COLO829 (cell line): ENCODE measurements around the gene TMEM129.

Experiments
- DNase-seq: peaks from one replicate; pipeline ENCODE4 v3.0.0; 2012; ENCODE audit warnings: low spot score

The TMEM129 gene

DNA sequence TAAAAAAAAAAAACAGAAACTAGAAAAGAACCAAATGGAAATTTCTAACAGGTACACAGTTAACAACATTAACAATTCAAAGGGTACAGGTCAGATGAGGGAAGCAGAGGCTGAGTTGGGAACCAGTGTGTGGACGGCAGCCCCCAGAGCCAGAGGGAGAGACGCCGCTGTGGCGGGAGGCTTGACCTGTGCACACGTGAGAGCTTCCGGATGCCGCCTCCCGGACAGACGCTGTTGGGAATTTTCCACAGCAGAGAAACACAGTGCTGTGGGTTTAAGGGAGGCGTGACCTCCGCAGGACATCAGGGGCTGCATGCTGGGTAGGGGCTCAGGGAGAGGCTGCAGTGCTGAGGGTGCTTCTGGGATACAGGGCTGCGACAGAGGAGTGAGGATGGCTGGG is 22.4 kb upstream of the TMEM129 start:
- DNase-seq = no peak

DNA sequence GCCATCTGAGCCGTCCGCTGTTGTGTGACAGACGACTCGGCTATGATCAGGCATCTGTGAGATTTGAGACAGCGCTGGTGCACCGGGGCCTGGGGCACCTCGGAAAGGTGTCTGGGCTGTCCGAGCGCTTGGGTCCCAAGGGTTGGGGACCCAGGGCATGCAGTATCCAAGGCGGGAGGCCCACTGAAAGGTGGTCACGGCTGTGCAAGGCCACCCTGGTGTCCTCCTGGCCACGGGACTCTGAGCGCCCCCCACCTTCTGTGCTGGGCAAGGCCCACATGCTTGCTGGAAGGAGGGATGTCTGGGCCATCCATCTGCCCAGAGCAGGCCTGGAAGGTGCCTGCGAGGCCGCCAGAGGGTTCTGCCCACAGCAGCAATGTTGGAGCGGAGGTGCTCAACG is 20.1 kb upstream of the TMEM129 start:
- no peak for DNase-seq

DNA sequence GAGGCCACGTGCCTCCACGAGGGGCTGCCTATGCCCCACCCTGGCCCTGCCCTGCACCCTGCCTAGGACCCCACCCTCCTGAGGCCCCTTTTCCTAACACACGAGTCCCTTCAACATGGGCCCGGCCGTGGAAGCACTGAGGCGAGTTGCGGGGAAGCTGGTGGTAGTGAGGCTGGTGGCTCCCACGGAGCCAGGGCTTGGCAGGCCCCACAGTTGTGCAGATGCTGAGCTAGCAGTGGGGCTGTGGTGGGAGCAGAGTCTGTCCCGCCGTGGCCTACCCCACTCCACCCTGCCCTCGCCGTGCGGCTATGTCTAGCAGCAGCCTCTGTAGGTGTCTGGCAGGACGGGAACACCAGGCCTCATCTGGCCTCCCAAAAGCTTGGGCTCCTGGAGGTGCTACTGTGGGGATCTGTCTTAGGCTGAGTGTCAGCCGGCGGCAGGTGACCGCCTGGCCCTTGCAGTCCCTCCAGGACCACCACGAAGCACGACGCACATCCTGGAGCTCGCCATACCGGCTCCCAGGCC is 19.0 kb upstream of the TMEM129 start:
- no peak for DNase-seq

DNA sequence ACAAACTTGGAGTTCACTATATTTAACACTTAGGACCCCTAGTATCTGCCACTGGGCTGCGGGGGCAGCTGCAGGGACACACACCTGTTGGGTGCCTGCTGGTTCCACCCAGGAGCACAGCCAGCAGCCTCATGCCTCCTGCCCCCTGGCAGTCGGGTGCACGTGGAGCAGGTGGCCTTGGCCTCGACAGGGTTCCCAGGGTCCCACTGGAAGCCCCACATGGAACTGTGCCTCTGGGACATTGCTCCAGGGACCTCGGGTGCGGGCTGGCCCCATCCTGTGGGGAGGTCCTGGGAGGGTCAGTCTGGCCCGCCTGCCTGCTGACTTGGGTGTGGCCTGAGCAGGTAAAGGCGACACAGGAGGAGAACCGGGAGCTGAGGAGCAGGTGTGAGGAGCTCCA is 18.2 kb upstream of the TMEM129 start:
- DNase-seq = no peak

DNA sequence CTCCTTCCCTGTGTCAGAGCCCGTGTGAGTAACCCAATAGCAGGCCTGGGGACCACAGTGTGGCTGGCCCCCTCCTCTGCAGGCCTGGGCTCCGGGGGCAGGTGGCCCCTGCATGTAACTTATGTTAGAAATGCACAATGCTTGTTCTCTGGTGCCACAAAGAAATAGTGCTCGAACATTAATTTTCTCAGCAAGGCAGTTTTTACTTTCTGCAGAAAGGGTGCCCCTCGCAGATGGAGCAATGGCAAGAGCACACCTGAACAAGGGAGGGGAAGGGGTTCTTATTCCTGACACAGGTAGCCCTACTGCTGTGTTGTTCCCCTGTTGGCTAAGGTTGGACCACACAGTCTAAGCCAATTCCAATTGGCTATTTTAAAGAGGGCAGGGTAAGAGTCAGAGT is 17.3 kb upstream of the TMEM129 start:
- DNase-seq = no peak

DNA sequence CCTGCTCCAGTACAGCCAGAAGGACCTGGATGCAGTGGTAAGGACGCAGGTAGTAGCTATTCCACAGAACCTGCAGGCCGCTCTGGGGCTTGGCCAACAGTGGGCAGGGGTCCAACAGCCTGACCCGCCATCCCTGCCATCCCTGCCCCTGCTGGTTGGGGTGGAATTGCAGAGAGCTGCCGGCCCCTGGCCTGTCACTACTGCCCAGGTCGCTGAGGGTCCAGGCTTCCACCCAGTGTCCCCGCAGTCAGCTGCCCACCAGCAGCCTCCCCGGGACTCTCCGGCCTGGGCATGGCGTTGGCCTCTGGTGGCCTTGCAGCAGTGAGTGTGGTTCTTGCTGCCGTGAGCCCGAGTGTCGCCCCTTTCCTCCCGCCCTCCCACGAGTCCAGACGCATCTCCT is 16.5 kb upstream of the TMEM129 start:
- DNase-seq = no peak

DNA sequence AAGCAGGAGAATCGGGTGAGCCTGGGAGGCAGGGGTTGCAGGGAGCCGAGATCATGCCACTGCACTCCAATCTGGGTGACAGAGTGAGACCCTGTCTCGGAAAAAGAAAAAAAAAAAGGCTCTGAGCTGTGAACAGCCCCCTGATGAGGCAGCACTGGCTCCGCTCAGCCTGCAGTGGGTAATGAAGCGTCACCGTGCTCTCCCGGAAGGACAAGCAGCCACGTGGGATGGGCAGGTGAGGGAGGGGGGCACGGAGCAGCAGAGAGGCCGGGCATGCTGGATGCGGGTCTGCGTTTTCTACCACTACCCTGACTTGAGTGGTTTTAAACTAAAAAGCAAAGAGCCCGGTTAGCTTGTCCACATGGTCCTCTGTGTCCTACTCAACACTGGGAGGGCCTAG is 15.7 kb upstream of the TMEM129 start:
- no peak for DNase-seq

DNA sequence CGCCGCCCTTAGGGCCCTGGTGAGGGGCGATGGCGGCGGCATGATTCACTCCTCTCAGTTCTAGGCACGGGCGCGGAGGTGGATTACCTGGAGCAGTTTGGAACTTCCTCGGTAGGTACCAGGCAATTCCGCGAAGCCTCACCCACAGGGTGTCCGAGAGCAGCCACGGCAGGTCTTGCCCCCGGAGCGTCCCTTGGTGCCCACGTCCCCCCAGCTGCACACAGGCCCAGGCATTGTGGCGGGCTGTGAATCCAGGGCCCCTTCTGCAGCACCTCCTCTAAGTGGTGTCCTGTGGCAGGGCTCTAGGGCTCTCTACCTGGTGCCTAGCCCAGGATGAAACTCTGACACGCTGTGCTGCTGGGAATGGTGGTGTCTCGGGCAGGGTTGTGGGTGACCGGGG is 14.1 kb upstream of the TMEM129 start:
- no peak for DNase-seq

DNA sequence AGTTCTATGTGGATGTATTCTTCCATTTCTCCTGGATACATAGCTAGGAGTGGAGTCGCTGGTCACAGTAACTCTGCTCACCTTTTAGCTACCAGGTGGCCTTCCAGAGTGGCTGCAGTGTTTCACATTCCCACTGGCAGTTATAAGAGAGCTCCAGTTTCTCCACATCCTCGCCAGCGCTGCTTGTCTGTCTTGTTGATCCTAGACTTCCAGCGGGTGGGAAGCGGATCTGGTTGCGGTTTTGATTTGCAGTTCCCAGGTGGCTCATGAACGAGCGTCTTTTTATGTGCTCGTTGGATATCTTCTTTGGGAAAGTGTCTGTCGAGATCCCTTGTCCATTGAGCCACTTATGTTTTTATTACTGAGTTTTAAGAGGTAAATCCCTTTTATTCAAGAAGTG is 11.8 kb upstream of the TMEM129 start:
- DNase-seq = no peak

DNA sequence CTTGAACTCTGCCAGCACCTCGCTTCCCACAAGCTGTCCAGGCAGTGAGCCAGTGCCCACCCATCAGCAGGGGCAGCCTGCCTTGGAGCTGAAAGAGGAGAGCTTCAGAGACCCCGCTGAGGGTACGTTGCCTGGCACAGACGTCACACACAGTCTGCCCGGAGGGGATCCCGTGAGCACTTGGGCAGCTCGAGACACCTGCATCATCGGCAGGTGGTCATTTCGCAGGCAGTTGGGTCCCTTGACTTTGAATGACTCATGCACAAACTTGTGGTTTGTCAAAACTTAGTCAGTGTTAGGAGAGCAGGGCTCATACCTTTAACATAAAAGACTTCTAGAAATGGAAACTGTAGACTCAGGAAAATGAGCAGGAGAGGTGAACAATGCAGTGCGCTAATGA is 10.1 kb upstream of the TMEM129 start:
- DNase-seq = no peak

DNA sequence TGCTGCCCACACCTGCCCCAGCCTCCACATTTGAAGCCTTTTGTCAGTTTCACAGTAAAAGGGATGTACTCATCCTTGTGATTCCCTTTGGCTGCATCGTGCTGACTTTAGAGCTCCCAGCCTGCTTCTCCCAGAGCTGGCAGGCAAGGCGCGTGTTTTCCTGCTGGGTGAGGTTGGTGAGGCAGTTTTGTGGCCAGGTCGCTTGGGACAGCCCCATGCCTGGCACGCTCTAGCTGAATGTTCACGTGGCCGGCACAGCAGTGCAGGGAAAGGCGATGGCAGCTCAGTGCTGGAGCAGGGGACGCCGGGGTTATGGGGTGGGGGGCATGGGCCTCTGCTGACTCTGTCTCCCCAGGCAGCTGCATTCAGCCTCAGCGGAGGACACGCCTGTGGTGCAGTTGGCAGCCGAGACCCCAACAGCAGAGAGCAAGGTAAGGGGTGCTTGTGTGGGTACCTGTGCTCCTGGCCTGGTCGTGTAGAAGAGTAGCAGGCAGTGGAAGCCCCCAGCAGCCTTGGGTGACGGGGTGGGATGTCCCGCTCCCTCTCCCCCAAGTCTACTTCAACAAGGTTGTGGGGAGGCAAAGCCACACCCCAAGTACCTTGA is 9.5 kb upstream of the TMEM129 start:
- DNase-seq = no peak

DNA sequence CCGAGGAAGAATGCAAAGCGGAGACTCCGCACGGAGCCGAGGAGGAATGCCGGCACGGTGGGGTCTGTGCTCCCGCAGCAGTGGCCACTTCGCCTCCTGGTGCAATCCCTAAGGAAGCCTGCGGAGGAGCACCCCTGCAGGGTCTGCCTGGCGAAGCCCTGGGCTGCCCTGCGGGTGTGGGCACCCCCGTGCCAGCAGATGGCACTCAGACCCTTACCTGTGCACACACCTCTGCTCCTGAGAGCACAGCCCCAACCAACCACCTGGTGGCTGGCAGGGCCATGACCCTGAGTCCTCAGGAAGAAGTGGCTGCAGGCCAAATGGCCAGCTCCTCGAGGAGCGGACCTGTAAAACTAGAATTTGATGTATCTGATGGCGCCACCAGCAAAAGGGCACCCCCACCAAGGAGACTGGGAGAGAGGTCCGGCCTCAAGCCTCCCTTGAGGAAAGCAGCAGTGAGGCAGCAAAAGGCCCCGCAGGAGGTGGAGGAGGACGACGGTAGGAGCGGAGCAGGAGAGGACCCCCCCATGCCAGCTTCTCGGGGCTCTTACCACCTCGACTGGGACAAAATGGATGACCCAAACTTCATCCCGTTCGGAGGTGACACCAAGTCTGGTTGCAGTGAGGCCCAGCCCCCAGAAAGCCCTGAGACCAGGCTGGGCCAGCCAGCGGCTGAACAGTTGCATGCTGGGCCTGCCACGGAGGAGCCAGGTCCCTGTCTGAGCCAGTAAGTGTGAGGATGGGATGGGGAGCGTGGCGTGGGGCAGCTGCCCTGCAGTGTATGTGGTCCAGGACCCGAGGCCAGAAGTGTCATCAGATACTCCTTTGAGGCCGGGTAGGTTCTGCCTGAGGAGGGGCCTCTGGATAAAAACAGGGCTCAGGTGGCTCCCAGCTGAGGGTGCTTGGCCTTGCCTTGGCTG is 7.2 kb upstream of the TMEM129 start:
- DNase-seq = no peak

DNA sequence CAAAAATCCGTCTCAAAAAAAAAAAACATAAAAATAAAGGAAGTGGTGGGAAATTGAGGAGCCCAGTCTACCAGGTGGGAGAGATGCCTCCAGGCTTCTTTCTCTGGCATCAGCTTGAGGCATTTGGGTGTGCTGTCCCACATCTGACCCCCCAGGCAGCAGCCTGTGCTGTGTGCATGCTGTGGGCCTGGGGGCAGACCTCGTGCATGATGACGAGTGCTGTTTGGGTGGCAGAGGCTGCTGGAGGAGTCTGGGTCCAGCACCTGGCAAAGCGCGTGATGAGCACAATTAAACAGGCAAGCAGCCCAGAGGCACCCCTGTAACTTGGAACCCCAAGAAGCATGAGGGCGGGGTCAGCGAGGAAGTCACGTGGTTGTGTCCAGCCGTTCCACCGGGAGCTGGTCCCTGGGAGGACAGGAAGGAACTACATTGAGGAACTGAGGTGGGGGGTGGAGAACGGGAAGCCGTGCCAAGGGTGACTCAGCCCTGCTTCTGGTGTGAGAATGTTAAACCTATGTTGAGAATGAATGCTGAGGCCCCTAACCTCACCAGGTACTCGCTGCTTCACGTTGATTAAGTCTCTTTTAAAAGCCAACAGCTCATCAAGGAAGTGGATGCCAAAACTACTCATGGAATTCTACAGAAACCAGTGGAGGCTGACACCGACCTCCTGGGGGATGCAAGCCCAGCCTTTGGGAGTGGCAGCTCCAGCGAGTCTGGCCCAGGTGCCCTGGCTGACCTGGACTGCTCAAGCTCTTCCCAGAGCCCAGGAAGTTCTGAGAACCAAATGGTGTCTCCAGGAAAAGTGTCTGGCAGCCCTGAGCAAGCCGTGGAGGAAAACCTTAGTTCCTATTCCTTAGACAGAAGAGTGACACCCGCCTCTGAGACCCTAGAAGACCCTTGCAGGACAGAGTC is 6.3 kb upstream of the TMEM129 start:
- DNase-seq = peak; percentile 36

DNA sequence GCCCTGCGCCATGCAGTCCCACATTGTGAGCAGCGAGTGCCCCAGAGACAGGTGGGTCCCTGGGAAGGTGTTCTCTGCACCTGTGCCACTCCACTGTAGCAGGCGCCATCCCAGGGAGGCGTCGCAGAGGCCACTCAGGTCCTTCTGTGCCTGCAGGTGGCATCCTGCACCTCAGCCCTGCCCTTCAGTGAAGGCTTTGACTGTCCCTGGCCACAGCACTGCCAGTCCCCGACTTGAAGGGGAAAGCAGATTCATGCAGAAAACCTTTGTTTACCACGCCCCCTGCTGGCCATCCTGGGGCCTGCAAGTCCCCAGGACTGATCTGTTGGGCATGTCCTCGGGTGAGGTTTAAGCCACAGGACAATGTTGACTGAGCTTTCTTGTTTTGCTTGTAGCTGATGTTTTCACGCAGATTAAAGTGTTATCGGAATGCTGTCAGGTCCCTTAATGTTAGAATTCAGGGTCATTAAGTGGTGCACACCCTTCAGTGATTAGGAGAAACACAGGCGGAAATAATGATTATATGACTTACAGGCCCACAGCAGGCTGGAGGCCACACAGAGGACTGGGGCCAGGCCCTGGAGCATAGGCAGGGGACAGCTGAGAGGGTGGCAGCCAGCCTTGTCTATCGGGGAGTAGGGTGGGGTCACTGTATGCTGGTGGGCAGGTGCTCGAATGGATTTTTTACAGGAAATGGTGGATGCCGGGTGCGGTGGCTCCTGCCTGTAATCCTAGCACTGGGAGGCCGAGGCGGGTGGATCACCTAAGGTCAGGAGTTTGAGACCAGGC is 5.2 kb upstream of the TMEM129 start:
- peak; percentile 69 for DNase-seq

DNA sequence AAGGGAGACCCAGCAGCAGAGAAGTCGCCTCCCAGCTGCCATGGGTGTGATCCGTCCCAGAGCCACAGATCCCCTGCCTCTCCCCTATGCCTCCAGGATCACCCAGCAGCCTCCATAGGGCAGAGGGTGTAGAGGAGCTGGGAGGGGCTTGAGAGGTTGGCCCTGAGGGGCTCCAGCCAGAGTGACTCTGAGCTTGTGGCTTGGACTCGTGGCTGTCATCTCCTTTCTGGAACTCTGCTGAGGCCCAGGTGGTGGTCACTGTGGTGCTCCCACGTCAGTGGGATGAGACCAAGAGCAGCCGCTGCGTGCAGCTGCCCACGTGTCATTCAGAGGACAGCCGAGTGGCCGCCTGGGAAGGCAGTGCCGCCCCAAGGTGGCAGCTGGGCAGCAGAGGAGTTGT is 4.4 kb upstream of the TMEM129 start:
- DNase-seq = no peak

DNA sequence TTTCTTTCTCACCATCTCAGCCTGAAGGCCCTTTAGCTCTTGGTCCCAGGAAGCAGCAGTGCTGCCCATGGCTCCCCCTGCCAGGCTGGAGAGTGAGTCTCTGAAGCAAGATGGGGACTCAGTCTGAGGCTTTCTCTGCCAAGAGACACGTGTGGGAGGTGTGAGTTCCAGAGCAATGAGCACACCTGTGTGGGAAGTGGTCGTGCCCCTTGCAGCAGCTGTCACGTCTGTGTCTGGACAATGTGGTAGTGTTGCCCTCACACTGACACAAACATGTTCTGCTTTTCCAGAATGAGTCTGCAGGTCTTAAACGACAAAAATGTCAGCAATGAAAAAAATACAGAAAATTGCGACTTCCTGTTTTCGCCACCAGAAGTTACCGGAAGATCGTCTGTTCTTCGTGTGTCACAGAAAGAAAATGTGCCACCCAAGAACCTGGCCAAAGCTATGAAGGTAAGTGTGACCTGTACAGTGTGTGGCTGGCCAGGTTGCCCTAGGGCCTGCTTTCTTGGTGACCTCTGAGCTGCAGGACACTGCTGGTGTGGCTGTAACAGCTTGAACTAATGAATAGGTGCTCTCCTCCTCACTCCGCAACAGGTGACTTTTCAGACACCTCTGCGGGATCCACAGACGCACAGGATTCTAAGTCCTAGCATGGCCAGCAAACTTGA is 2.1 kb upstream of the TMEM129 start:
- DNase-seq = no peak

DNA sequence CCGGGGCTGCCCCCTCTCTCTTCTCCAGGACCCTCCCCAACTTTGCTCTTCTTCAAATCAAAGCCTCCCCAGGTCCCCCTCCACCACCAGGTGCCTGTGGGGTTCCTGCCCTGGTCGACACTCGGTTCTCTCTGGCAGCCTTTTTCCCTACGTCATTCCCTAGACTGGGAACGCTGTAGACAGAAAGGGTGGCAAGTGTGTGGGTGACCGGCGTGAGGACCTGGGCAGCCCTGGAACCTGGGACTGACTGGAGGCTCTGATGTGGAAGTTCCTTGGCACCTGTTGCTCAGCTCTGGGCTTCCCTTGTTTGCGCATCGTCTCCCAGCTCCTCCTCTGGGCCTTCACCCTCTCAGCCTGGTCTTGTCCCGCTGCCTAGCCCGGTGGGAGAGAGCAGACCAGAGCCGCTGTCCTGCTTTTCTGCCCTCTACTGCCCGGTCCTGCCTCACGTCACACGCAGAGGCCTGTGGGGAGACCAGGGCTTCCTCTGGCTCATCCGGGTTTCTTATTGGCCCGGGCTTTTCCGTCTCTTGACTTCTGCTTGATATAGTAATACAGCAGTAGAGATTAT is 1.5 kb upstream of the TMEM129 start:
- no peak for DNase-seq

DNA sequence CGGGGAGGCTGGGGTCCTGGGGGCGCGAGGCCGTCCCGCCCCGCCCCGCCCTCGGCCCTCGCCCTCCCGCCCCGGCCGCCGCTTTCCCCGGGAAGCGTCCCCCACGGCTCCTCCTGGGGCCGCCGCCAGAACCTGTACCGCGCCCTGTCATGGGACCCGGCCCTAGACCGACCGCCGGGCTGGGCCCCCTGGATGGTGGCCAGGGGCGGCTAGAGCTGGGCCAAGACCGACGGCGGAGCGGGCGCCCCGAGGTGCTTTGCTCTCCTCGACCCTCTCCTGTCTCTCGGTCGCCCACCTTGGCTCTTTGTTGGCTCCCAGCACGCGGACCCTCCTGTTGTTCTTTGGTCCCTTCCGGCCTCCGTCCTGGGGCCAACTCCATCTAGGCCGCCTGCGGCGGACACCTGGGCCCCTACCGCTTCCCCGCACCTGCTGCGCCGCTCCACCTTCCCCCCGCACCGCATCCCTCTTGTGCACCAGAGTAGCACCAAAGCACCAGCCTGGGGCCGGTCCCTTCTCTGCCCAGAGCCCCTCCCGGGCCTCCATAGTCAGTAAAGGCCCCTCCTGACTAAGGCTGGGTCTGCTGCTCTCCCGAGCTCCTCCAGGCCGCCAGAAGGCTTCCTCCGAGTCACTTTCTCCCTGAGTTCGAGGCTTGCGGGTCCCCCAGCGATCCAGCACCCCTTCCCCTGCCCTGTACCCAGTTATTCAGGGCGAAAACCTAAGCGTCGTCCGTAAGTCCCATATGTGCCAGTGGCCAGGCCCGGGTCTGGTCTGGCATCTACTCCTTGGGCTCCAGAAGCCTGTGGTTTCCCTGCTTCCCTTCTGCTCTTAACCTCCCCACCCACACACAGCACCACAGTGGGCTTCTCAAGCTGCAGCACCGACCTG is 785 bp upstream of the TMEM129 start:
- DNase-seq = no peak

DNA sequence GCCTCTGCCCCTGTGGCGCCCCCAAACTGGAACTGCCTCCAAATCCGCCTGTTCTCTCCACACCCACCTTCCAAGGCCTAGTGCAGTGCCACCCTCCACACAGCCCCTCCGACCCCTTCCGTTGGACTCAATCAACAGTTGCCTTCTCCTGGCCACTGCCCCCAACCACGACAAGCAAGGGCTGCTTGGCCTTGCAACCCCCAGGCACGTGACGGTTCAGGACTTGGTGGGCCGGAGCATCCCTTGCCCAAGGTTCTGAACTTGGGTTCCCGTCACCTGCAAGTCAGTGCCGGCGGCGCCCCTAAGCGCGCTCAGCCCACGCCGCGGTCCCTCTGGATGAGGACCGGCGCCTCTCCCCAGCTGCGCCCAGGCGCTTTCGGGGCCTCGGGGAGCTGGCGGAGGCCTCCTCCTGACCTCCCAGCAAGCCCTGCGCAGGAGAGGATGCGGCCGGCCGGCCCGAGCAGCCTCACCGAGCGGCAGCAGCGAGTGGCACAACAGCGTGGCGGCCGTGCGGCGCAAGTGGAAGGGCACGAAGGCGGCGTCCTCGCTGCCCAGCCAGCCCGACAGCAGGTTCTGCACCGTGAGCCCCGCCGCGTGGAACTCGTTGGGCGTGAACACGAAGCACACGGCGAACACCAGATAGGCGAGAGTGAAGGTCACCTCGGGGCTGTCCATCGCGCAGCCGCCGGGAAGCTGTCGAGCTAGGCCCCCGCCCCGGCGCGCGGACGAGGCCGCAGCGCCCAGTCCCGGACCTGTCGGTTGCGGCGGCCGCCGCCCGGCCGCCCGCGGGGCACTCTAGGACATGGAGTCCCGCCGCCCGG is 750 bp downstream of the TMEM129 start:
- DNase-seq = no peak
